T-helper 17 cell (primary cell): Measurements from ENCODE around the gene KLHL13. TPM values are rescaled to one million over a fixed set of nuclear protein-coding genes. Genes with fewer than 3 reads are reported as not detected.
A peak's percentile ranks its signal among the peaks of the same experiment; 100 is the strongest.
"Not testable (repeated sequence)": the region's sequence is repeated elsewhere in the genome, so short reads cannot be mapped to it uniquely, and the experiment has no call there.

Source experiments
- ATAC-seq: fragments of 150-1000 bp; cut with Tn5 transposase; 2 replicates; pipeline ENCODE4 v1.10.0; 2021; ENCODE audit warnings: mild to moderate bottlenecking, moderate library complexity
- DNase-seq, 3 donors: peaks; one replicate each; pipeline versions ENCODE4 v3.0.0 to v3.0.0-alpha.2; 2020 to 2021
- H3K9me3 ChIP-seq: one replicate; pipeline ENCODE4 v1.7.0; 2013; ENCODE audit warnings: low read length, mild to moderate bottlenecking; ENCODE audit not compliant: control insufficient read depth, poor library complexity, severe bottlenecking
- H3K27ac Mint-ChIP-seq: one replicate; pipeline ENCODE4 v1.8.0; 2022; ENCODE audit warnings: mild to moderate bottlenecking, moderate library complexity, mixed read lengths
- H3K27me3 Mint-ChIP-seq: one replicate; pipeline ENCODE4 v1.8.0; 2022; ENCODE audit warnings: mixed read lengths
- H3K36me3 Mint-ChIP-seq: one replicate; pipeline ENCODE4 v1.8.0; 2022; ENCODE audit warnings: low read depth, mixed read lengths
- H3K4me1 Mint-ChIP-seq: one replicate; pipeline ENCODE4 v1.8.0; 2022; ENCODE audit warnings: mild to moderate bottlenecking, mixed read lengths
- H3K4me3 Mint-ChIP-seq: one replicate; pipeline ENCODE4 v1.8.0; 2022; ENCODE audit warnings: mild to moderate bottlenecking, moderate library complexity, mixed read lengths
- total RNA-seq, 4 donors: library from RNA in 2 of 4; stranded (reverse) in 2 of 4; gene quantifications; one replicate each; pipeline ENCODE4 v1.2.3 and lab custom pipeline; 2022 to 2026

KLHL13 gene
- total RNA-seq, 2 donors from 2014 or later = 0.20 to 0.96 TPM

- Mint-ChIP-seq H3K36me3 (no peaks in the 10 kb centered on the region), H3K4me3 (no peak overlapping the region), H3K27ac (no peak overlapping the region), H3K4me1 (no peaks in the 10 kb centered on the region), H3K27me3 (no peaks in the 10 kb centered on the region)
- no peak for DNase-seq
- no peaks in the 10 kb centered on the region for H3K9me3 ChIP-seq
- no peak for ATAC-seq
Observed at GRCh38 chrX:118126286-118126685, 9.7 kb upstream of the KLHL13 start.

GRCh38 chrX:118124243-118124642, 7.6 kb upstream of the KLHL13 start:
- not testable (repeated sequence) for DNase-seq, H3K4me1 Mint-ChIP-seq, H3K27me3 Mint-ChIP-seq, ATAC-seq, H3K9me3 ChIP-seq, H3K36me3 Mint-ChIP-seq, H3K27ac Mint-ChIP-seq, H3K4me3 Mint-ChIP-seq

- H3K27me3 Mint-ChIP-seq = peaks cover 22% of the 10 kb centered on the region
- H3K27ac Mint-ChIP-seq = no peak overlapping the region
- no peaks in the 10 kb centered on the region for H3K9me3 ChIP-seq
- H3K4me3 Mint-ChIP-seq = peak overlapping the region; percentile 63
- H3K4me1 Mint-ChIP-seq = peaks cover 3% of the 10 kb centered on the region
- DNase-seq (no peak), ATAC-seq (no peak)
- H3K36me3 Mint-ChIP-seq = peaks cover 4% of the 10 kb centered on the region
Observed at GRCh38 chrX:118117741-118118140, 1.1 kb upstream of the KLHL13 start.

- H3K27ac Mint-ChIP-seq = no peak overlapping the region
- DNase-seq (no peak), ATAC-seq (no peak)
Observed at GRCh38 chrX:118115953-118116712, 477 bp downstream of the KLHL13 start.

GRCh38 chrX:118114971-118115370, 1.6 kb downstream of the KLHL13 start:
- no peaks in the 10 kb centered on the region for H3K9me3 ChIP-seq
- DNase-seq = no peak
- H3K4me3 Mint-ChIP-seq = no peak overlapping the region
- no peak overlapping the region for H3K27ac Mint-ChIP-seq
- peaks cover 4% of the 10 kb centered on the region for H3K36me3 Mint-ChIP-seq
- no peak for ATAC-seq
- peaks cover 3% of the 10 kb centered on the region for H3K4me1 Mint-ChIP-seq
- peaks cover 18% of the 10 kb centered on the region for H3K27me3 Mint-ChIP-seq

More at GRCh38 chrX:118115953-118116712, 477 bp downstream of the KLHL13 start:
- peaks cover 4% of the 10 kb centered on the region for H3K36me3 Mint-ChIP-seq
- peaks cover 22% of the 10 kb centered on the region for H3K27me3 Mint-ChIP-seq
- H3K9me3 ChIP-seq = no peaks in the 10 kb centered on the region
- peak overlapping the region; percentile 84 for H3K4me3 Mint-ChIP-seq
- peaks cover 3% of the 10 kb centered on the region for H3K4me1 Mint-ChIP-seq

DNA sequence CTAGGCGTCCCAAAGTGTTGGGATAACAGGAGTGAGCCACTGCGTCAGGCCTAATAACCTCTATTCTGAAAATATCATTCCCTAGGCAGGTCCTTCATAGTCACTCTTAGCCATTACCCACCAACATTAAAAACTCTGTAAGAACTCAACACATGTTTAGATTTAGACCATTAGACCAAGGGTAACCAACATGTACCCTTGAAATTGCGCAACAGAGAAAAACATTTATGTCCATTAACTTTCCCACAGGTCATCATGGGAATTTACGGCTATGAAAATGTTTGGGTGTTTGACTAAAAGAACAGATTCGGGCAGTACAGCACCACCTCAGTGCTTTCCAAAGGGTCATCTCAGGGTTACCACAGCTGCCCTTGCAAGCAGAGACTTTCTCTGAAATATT, 7.5 kb downstream of the KLHL13 start:
- ATAC-seq (no peak), DNase-seq (no peak)
- Mint-ChIP-seq H3K4me3 (no peak overlapping the region), H3K4me1 (no peaks in the 10 kb centered on the region), H3K27me3 (no peaks in the 10 kb centered on the region), H3K27ac (no peak overlapping the region), H3K36me3 (no peaks in the 10 kb centered on the region)
- no peaks in the 10 kb centered on the region for H3K9me3 ChIP-seq

DNA sequence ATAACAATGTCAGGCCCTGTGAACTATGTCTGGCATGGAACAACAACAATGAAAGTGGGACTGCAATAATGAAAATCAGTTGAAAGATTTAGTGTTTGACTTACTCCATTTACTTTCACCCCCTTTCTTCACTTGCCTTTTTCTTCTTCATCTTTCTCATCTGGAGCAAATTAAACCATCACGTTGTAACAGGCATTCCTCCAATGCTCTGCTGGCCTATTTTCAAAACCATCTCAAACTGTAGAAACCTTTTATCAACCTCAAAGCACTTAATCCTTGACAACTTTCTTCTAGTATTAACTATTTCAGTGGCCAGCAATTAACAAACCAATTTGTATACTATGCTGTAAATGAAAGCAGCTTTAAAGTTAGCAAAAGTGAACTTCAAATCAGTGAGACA, 8.3 kb downstream of the KLHL13 start:
- no peaks in the 10 kb centered on the region for H3K36me3 Mint-ChIP-seq
- no peaks in the 10 kb centered on the region for H3K9me3 ChIP-seq
- H3K4me1 Mint-ChIP-seq = no peaks in the 10 kb centered on the region
- no peak for ATAC-seq
- no peak overlapping the region for H3K27ac Mint-ChIP-seq
- no peak overlapping the region for H3K4me3 Mint-ChIP-seq
- H3K27me3 Mint-ChIP-seq = no peaks in the 10 kb centered on the region
- no peak for DNase-seq

- H3K27me3 Mint-ChIP-seq = no peaks in the 10 kb centered on the region
- DNase-seq (no peak), ATAC-seq (no peak)
- H3K4me3 Mint-ChIP-seq = no peak overlapping the region
- H3K36me3 Mint-ChIP-seq = no peaks in the 10 kb centered on the region
- H3K4me1 Mint-ChIP-seq = no peaks in the 10 kb centered on the region
- H3K27ac Mint-ChIP-seq = no peak overlapping the region
- H3K9me3 ChIP-seq = no peaks in the 10 kb centered on the region
Observed at GRCh38 chrX:118100091-118100490, 16.5 kb downstream of the KLHL13 start.

- no peak for DNase-seq
- Mint-ChIP-seq H3K4me3 (no peak overlapping the region), H3K27me3 (no peaks in the 10 kb centered on the region), H3K36me3 (no peaks in the 10 kb centered on the region), H3K4me1 (no peaks in the 10 kb centered on the region), H3K27ac (no peak overlapping the region)
- H3K9me3 ChIP-seq = no peaks in the 10 kb centered on the region
- ATAC-seq = no peak
Observed at GRCh38 chrX:118088084-118088483, 28.5 kb downstream of the KLHL13 start.

DNA sequence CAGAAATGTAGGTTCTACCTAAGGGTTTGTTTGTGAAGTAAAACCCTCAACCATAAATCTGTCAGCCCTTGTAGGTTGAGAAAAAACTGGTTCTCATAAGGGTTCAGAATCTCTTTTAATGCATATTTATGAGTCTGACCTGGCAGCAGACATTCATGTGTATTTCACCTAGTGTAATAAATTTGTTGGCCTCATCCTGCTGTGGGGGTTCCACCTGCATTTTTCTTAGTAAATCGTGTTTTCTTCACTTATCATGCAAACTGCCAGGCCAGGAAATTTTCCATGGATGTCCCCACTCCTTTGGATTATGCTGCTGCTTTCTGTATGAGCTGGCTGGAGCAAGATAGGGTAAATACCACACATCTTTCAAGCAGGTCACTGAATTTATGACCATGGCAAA, 42.4 kb downstream of the KLHL13 start:
- no peak overlapping the region for H3K4me3 Mint-ChIP-seq
- no peaks in the 10 kb centered on the region for H3K4me1 Mint-ChIP-seq
- no peak for DNase-seq
- ATAC-seq = no peak
- H3K9me3 ChIP-seq = no peaks in the 10 kb centered on the region
- H3K27ac Mint-ChIP-seq = no peak overlapping the region
- H3K27me3 Mint-ChIP-seq = no peaks in the 10 kb centered on the region
- H3K36me3 Mint-ChIP-seq = no peaks in the 10 kb centered on the region

DNA sequence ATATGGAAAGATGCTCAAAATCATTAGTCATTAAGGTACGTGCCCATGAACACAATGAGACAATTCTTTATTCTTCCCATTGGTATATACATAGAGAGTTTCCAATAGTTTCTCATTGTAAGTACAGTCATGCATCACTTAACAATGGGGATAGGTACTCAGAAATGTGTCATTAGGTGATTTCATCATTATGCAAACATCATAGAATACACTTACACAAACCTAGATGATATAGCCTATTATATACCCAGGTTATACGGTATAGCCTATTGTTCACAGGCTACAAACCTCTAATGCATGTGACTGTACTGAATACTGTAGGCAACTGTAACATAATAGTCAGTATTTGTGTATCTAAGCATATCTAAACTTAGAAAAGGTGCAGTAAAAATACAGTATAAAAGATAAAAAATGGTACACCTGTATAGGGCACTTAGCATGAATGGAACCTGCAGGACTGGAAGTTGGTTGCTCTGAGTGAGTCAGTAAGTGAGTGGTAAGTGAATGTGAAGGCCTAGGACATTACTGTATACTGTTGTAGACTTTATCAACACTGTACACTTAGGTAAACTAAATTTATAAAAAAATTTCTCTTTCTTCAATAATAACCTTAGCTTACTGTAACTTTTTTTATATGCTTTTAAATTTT, 49.6 kb downstream of the KLHL13 start:
- DNase-seq (no peak), ATAC-seq (no peak)
- no peaks in the 10 kb centered on the region for H3K4me1 Mint-ChIP-seq
- no peaks in the 10 kb centered on the region for H3K36me3 Mint-ChIP-seq
- H3K27me3 Mint-ChIP-seq = no peaks in the 10 kb centered on the region
- H3K4me3 Mint-ChIP-seq = no peak overlapping the region
- no peak overlapping the region for H3K27ac Mint-ChIP-seq
- no peaks in the 10 kb centered on the region for H3K9me3 ChIP-seq

DNA sequence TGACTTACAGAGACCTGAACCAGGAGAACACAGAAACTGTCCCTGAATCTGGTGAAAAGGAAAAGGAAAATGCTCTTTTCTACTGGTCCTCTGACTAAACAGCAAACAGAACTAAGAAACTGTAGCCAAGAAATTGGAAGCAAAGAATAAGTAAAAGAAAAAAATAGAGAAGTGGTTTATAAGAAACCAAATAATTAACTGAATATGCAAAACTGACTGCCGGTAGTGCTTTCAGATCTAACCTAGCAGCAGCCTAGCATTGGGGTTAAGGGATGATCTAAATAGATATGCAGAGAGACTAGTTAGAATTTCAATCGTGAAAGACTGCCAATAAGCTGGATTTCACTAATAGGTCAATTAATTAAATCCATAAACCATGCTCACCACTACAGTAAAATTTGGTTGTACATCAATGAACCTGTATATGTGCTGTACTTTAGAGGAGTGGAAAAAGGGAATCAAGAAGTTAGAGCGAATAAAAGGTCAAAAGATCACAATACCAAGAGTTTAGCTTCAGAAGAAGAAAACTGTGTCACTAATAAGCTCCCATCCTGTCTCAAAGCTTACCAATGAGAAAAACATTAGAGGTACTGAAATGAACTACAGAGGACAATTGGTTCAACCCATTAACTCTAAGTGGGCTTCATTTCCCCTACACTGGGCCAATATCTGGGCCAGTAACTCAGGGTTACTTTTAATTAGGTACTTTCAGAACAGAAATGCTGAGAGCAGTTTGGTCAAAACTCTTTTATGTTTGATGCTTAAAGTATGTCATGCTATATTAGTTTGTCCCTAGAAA, 53.6 kb downstream of the KLHL13 start:
- no peak for DNase-seq
- Mint-ChIP-seq H3K4me3 (no peak overlapping the region), H3K27ac (no peak overlapping the region), H3K4me1 (no peaks in the 10 kb centered on the region), H3K36me3 (no peaks in the 10 kb centered on the region), H3K27me3 (no peaks in the 10 kb centered on the region)
- ATAC-seq = no peak
- no peaks in the 10 kb centered on the region for H3K9me3 ChIP-seq

GRCh38 chrX:118062048-118062789, 54.4 kb downstream of the KLHL13 start:
- no peaks in the 10 kb centered on the region for H3K27me3 Mint-ChIP-seq
- H3K27ac Mint-ChIP-seq = no peak overlapping the region
- H3K4me3 Mint-ChIP-seq = no peak overlapping the region
- ATAC-seq (no peak), DNase-seq (no peak)
- no peaks in the 10 kb centered on the region for H3K4me1 Mint-ChIP-seq
- H3K9me3 ChIP-seq = no peaks in the 10 kb centered on the region
- H3K36me3 Mint-ChIP-seq = no peaks in the 10 kb centered on the region
